Pancreas (tissue), 10 donors: Measurements from ENCODE around the gene TP53INP2. TPM values are rescaled to one million over a fixed set of nuclear protein-coding genes. Genes with fewer than 3 reads are reported as not detected.

ENCODE experiments used
- ATAC-seq, 4 donors: fragments of 200-7000 bp; cut with Tn5 transposase; one replicate each; pipeline versions ENCODE4 v1.8.0 to v1.9.1; 2020; ENCODE audit warnings: mild to moderate bottlenecking in 4 of 4, moderate library complexity in 4 of 4
- DNase-seq, 6 donors: peaks; one replicate each; pipeline ENCODE4 v3.0.0-alpha.2; 2020
- FAIRE-seq: peaks from 2 replicates; lab custom pipeline; 2012; peaks lifted over from hg19 to GRCh38; lab: Jason Lieb, UNC
- H3K27ac ChIP-seq, 4 donors: fragments of 200-600 bp; sonication (generic); 1 replicate in 3 of 4; 2 replicates in 1 of 4; pipeline versions ENCODE4 v1.5.0 to v1.8.0; 2020
- H3K27me3 ChIP-seq, 4 donors: fragments of 200-600 bp; one replicate each; pipeline ENCODE4 v1.8.0; 2021
- H3K36me3 ChIP-seq, 3 donors: fragments of 200-600 bp; sonication (generic) in 1 of 3; one replicate each; pipeline versions ENCODE4 v1.5.0 to v1.8.0; 2020 to 2021
- H3K4me1 ChIP-seq, 3 donors: fragments of 200-600 bp; one replicate each; pipeline ENCODE4 v1.8.0; 2021
- H3K4me3 ChIP-seq, 4 donors: fragments of 200-600 bp; sonication (generic) in 2 of 4; one replicate each; pipeline versions ENCODE4 v1.5.0 to v1.8.0; 2020 to 2021
- H3K9me3 ChIP-seq, 4 donors: fragments of 200-600 bp; one replicate each; pipeline ENCODE4 v1.8.0; 2021
- CTCF ChIP-seq, 4 donors: fragments of 200-600 bp; sonication (generic) in 3 of 4; IDR thresholded peaks; one replicate each; pipeline versions ENCODE4 v1.5.0 to v1.8.0; 2021; ENCODE audit warnings: antibody characterized with exemption in 4 of 4
- WGBS, 2 donors: extraction: QIAGEN DNeasy Blood & Tissue Kit; methylation state at CpG; one replicate each; pipeline ENCODE4 v1.1.7; 2013; 5-methylcytosine and 5-hydroxymethylcytosine counted together
- intact Hi-C, 3 donors: fragments of 100-400 bp; cut with DNase I; formaldehyde crosslinking; loops; one replicate each; pipeline versions ENCODE4 v1.11.1 to v1.14.2; 2022
- polyA plus RNA-seq, 2 donors: library from polyadenylated mRNA; stranded (reverse); fragments of 200-250 nt; gene quantifications; one replicate each; pipeline ENCODE4 v1.2.3, GENCODE V29; 2013
- total RNA-seq, 6 donors: library from RNA; stranded (reverse); fragmentation: NEBNext Ultra II Directional in 4 of 6; extraction: Animal tissue kit (Norgen Biotek cat#: 25700) in 4 of 6; gene quantifications; one replicate each; pipeline versions ENCODE4 v1.2.1 to v1.2.4, GENCODE V29; 2021 to 2023
- donor health status: healthy with polysubstance abuse.
- donor health status: DM: no; HTN: no; CAD: no; lungs with moderate emphysema.
- donor health status: DM: no; HTN: no; CAD: no.
- donor health status: control.
- donor health status: control.
- donor health status: Bipolar disorder and iron deficiency.
- donor health status: DM: yes; HTN: yes; CAD: no.
- donor health status: DM: no; HTN: no; CAD: no.
- donor health status: DM: no; HTN: no; CAD: no.
- donor health status: DM: yes; HTN: yes; CAD: no.

TP53INP2 gene
- total and polyA plus RNA-seq, 8 donors: 3.8 to 7.9 (median 4.8) TPM

- ATAC-seq: no peak
- intact Hi-C loops: no loop called here
Measured at GRCh38 chr20:34750484-34750883, 46.3 kb downstream of the TP53INP2 start.

GRCh38 chr20:34751453-34751852 lies 47.3 kb downstream of the TP53INP2 start:
- no peak for DNase-seq

More at GRCh38 chr20:34750484-34750883, 46.3 kb downstream of the TP53INP2 start:
- Histone ChIP-seq H3K27me3 (no peaks in the 10 kb centered on the region), H3K36me3 (peaks cover 0 to 42% (median 3%) of the 10 kb centered on the region in 3 donors), H3K9me3 (no peaks in the 10 kb centered on the region), H3K27ac (no peak overlapping the region), H3K4me1 (no peaks in the 10 kb centered on the region), H3K4me3 (no peak overlapping the region)
- FAIRE-seq (no peak), DNase-seq (no peak)
- 53 to 58% methylated on average over 2 of the region's 2 CpGs for WGBS, 2 donors
- TF ChIP-seq CTCF (IDR thresholded peaks at IDR 0.05): no peak

GRCh38 chr20:34753706-34754461 lies 49.7 kb downstream of the TP53INP2 start:
- H3K4me3 ChIP-seq: no peak overlapping the region
- H3K27ac ChIP-seq: no peak overlapping the region
- DNase-seq (no peak), FAIRE-seq (no peak), ATAC-seq (no peak)
- no peaks in the 10 kb centered on the region for H3K27me3 ChIP-seq
- H3K4me1 ChIP-seq: no peaks in the 10 kb centered on the region
- intact Hi-C loops: no loop called here
- TF ChIP-seq CTCF (IDR thresholded peaks at IDR 0.05): no peak
- no peaks in the 10 kb centered on the region for H3K9me3 ChIP-seq
- 76 to 86% methylated on average over 2 of the region's 2 CpGs for WGBS, 2 donors
- peaks cover 0 to 52% (median 19%) of the 10 kb centered on the region in 3 donors for H3K36me3 ChIP-seq

More at GRCh38 chr20:34751453-34751852, 47.3 kb downstream of the TP53INP2 start:
- intact Hi-C loops: no loop called here
- no peak overlapping the region for H3K27ac ChIP-seq
- no peak for TF ChIP-seq CTCF (IDR thresholded peaks at IDR 0.05)
- 88 to 98% methylated on average over 3 of the region's 3 CpGs for WGBS, 2 donors
- FAIRE-seq: no peak
- H3K27me3 ChIP-seq: no peaks in the 10 kb centered on the region
- no peaks in the 10 kb centered on the region for H3K4me1 ChIP-seq
- no peak overlapping the region for H3K4me3 ChIP-seq
- ATAC-seq: no peak
- H3K9me3 ChIP-seq: no peaks in the 10 kb centered on the region
- peaks cover 0 to 37% (median 3%) of the 10 kb centered on the region in 3 donors for H3K36me3 ChIP-seq

- Histone ChIP-seq H3K4me3 (no peak overlapping the region), H3K27ac (no peak overlapping the region), H3K4me1 (no peaks in the 10 kb centered on the region), H3K36me3 (peaks cover 0 to 44% (median 19%) of the 10 kb centered on the region in 3 donors), H3K9me3 (no peaks in the 10 kb centered on the region), H3K27me3 (no peaks in the 10 kb centered on the region)
- intact Hi-C loops: no loop called here
- DNase-seq: no peak
- WGBS, 2 donors: 72 to 78% methylated on average over 4 of the region's 4 CpGs
- TF ChIP-seq CTCF (IDR thresholded peaks at IDR 0.05): no peak
- no peak for ATAC-seq
- FAIRE-seq: no peak
Measured at GRCh38 chr20:34754611-34755010, 50.5 kb downstream of the TP53INP2 start.

- Histone ChIP-seq H3K4me3 (no peak overlapping the region), H3K27ac (no peak overlapping the region), H3K36me3 (peaks cover 0 to 37% (median 16%) of the 10 kb centered on the region in 3 donors), H3K9me3 (no peaks in the 10 kb centered on the region), H3K4me1 (no peaks in the 10 kb centered on the region), H3K27me3 (no peaks in the 10 kb centered on the region)
- intact Hi-C loops: no loop called here
- no peak for TF ChIP-seq CTCF (IDR thresholded peaks at IDR 0.05)
- no peak for FAIRE-seq
- WGBS, 2 donors: 96 to 97% methylated on average over 1 of the region's 1 CpG
- ATAC-seq: no peak
- no peak for DNase-seq
Measured at GRCh38 chr20:34755367-34755766, 51.2 kb downstream of the TP53INP2 start.
